Right lobe of liver (tissue), 6 donors: Measurements from ENCODE around the gene PMF1. TPM values are rescaled to one million over a fixed set of nuclear protein-coding genes. Genes with fewer than 3 reads are reported as not detected.

Experiments
- ATAC-seq, 4 donors: fragments of 200-7000 bp; cut with Tn5 transposase; one replicate each; pipeline ENCODE4 v1.9.1; 2020; ENCODE audit warnings: mild to moderate bottlenecking in 4 of 4, moderate library complexity in 4 of 4
- DNase-seq, 3 donors: peaks; one replicate each; pipeline ENCODE4 v3.0.0-alpha.2; 2020
- H3K27ac ChIP-seq, 3 donors: fragments of 200-600 bp; one replicate each; pipeline ENCODE4 v1.8.0; 2022
- H3K27me3 ChIP-seq, 2 donors: fragments of 200-600 bp; one replicate each; pipeline ENCODE4 v1.8.0; 2022
- H3K36me3 ChIP-seq, 4 donors: fragments of 200-600 bp; sonication (generic) in 1 of 4; one replicate each; pipeline versions ENCODE4 v1.5.1 to v1.8.0; 2017 to 2022; ENCODE audit warnings: control low read depth in 1 of 4
- H3K4me1 ChIP-seq, 4 donors: fragments of 200-600 bp; sonication (generic) in 1 of 4; one replicate each; pipeline versions ENCODE4 v1.5.1 to v1.8.0; 2017 to 2022; ENCODE audit warnings: control low read depth in 1 of 4
- H3K4me3 ChIP-seq, 3 donors: fragments of 200-600 bp; one replicate each; pipeline ENCODE4 v1.8.0; 2022
- H3K9me3 ChIP-seq, 4 donors: fragments of 200-600 bp; sonication (generic) in 1 of 4; one replicate each; pipeline versions ENCODE4 v1.5.1 to v1.8.0; 2017 to 2022; ENCODE audit warnings: control low read depth in 1 of 4
- CTCF ChIP-seq, 4 donors: fragments of 200-600 bp in 3 of 4; fragments of 450-650 bp in 1 of 4; IDR thresholded peaks; one replicate each; pipeline versions ENCODE4 v1.5.1 to v1.8.0; 2016 to 2022; ENCODE audit warnings: antibody characterized with exemption in 4 of 4, mild to moderate bottlenecking in 2 of 4
- POLR2A ChIP-seq: fragments of 450-650 bp; IDR thresholded peaks from one replicate; pipeline ENCODE4 v1.6.1; 2017; ENCODE audit warnings: antibody characterized with exemption, mild to moderate bottlenecking
- WGBS: methylation state at CpG from one replicate; pipeline ENCODE4 v1.1.6; 2018; ENCODE audit warnings: low coverage, low lambda C conversion rate; ENCODE audit not compliant: insufficient coverage; ENCODE audit errors: missing lambda C conversion rate; 5-methylcytosine and 5-hydroxymethylcytosine counted together
- intact Hi-C, 2 donors: fragments of 100-400 bp; cut with DNase I; formaldehyde crosslinking; loops; one replicate each; pipeline versions ENCODE4 v1.11.2 to v1.14.1; 2022
- total RNA-seq, 6 experiments: library from RNA; depleted of rRNA in 2 of 6; stranded (reverse); fragments of >200 nt in 2 of 6; fragmentation: NEBNext Ultra II Directional in 3 of 6; extraction: Animal tissue kit (Norgen Biotek cat#: 25700) in 3 of 6; gene quantifications; one replicate each; pipeline versions ENCODE4 v1.1.0 to v1.2.4, GENCODE V29; 2016 to 2023
- donor health status: DM: no; HTN: yes; CAD: no.
- donor health status: DM: no; HTN: no; CAD: no.
- donor health status: DM: no; HTN: no; CAD: no.
- donor health status: DM: no; HTN: yes; CAD: no.
- donor health status: DM: no; HTN: yes; CAD: no.

PMF1 gene
- total RNA-seq, 6 experiments from 2014 or later: 21.8 to 33.8 (median 24.8) TPM

GRCh38 chr1:156241926-156242325 is 29.1 kb downstream of the PMF1 start, which contains the start of gene BGLAP:
TSS of gene BGLAP (plus strand) at chr1:156242184. CDS start at chr1:156242232, 48 bp downstream.
- TF ChIP-seq POLR2A: no peak
- no peak for TF ChIP-seq CTCF (IDR thresholded peaks at IDR 0.05)
- intact Hi-C loops: loop anchor here in 1 of 2 donors (10.0 kb wide), 1 partner anchor 107 kb away; no protein-coding TSS in a partner anchor
- H3K36me3 ChIP-seq: peaks cover 0 to 27% (median 12%) of the 10 kb centered on the region in 4 donors

GRCh38 chr1:156242738-156243137 is 29.9 kb downstream of the PMF1 start:
- DNase-seq: no peak
- Histone ChIP-seq H3K4me3 (no peak overlapping the region), H3K27me3 (no peaks in the 10 kb centered on the region), H3K9me3 (no peaks in the 10 kb centered on the region), H3K4me1 (peaks cover 0 to 10% (median 0%) of the 10 kb centered on the region in 4 donors), H3K36me3 (peaks cover 0 to 20% (median 8%) of the 10 kb centered on the region in 4 donors), H3K27ac (no peak overlapping the region)
- 100% methylated on average over 1 of the region's 10 CpGs for WGBS
- TF ChIP-seq CTCF (IDR thresholded peaks at IDR 0.05) (no peak), POLR2A (no peak)
- intact Hi-C loops: loop anchor here in 1 of 2 donors (10.0 kb wide), 1 partner anchor 108 kb away; no protein-coding TSS in a partner anchor
- no peak for ATAC-seq

More at GRCh38 chr1:156241926-156242325, 29.1 kb downstream of the PMF1 start, which contains the start of gene BGLAP:
- Histone ChIP-seq H3K4me3 (no peak within 1 kb of the TSS), H3K27me3 (no peaks in the 10 kb centered on the region), H3K9me3 (no peaks in the 10 kb centered on the region), H3K4me1 (peaks cover 0 to 10% (median 0%) of the 10 kb centered on the region in 4 donors), H3K27ac (no peak within 1 kb of the TSS)
- ATAC-seq (no peak), DNase-seq (no peak)
- WGBS: 80% methylated on average over 1 of the region's 14 CpGs

GRCh38 chr1:156244126-156244525 is 31.3 kb downstream of the PMF1 start:
- intact Hi-C loops: loop anchor here in 1 of 2 donors (10.0 kb wide), 1 partner anchor 109 kb away; no protein-coding TSS in a partner anchor
- Histone ChIP-seq H3K9me3 (no peaks in the 10 kb centered on the region), H3K4me1 (peaks cover 0 to 10% (median 0%) of the 10 kb centered on the region in 4 donors), H3K4me3 (no peak overlapping the region), H3K27me3 (no peaks in the 10 kb centered on the region), H3K36me3 (peaks cover 0 to 8% (median 3%) of the 10 kb centered on the region in 4 donors), H3K27ac (no peak overlapping the region)
- ATAC-seq: peak in 2 of 4 donors; percentile 13 to 18
- TF ChIP-seq CTCF (IDR thresholded peaks at IDR 0.05): no peak
- TF ChIP-seq POLR2A: no peak
- no CpG with 5 or more reads among the region's 2 CpGs for WGBS
- no peak for DNase-seq

- H3K36me3 ChIP-seq: peaks cover 0 to 5% (median 1%) of the 10 kb centered on the region in 4 donors
- no peak for DNase-seq
Measured at GRCh38 chr1:156244712-156245111, 31.9 kb downstream of the PMF1 start.

More at GRCh38 chr1:156244712-156245111, 31.9 kb downstream of the PMF1 start:
- Histone ChIP-seq H3K27ac (no peak overlapping the region), H3K9me3 (no peaks in the 10 kb centered on the region), H3K4me1 (peaks cover 0 to 10% (median 0%) of the 10 kb centered on the region in 4 donors), H3K27me3 (no peaks in the 10 kb centered on the region), H3K4me3 (no peak overlapping the region)
- no peak for ATAC-seq
- TF ChIP-seq POLR2A: no peak
- TF ChIP-seq CTCF (IDR thresholded peaks at IDR 0.05): no peak
- intact Hi-C loops: loop anchor here in 1 of 2 donors (10.0 kb wide), 1 partner anchor 110 kb away; no protein-coding TSS in a partner anchor
- no CpG with 5 or more reads among the region's 17 CpGs for WGBS
